Neural progenitor cell (in vitro differentiated cells): Measurements from ENCODE around the gene RGS1. TPM values are rescaled to one million over a fixed set of nuclear protein-coding genes. Genes with fewer than 3 reads are reported as not detected.

ENCODE experiments used
- DNase-seq: peaks from one replicate; pipeline ENCODE4 v3.0.0-alpha.2; 2016; ENCODE audit warnings: low spot score
- H2AFZ ChIP-seq: fragments of 200-600 bp; sonication (generic); replicated peaks from 2 replicates; pipeline ENCODE4 v1.6.1; 2016; ENCODE audit warnings: antibody characterized with exemption
- H3F3A ChIP-seq: fragments of 200-600 bp; sonication (generic); 2 replicates; pipeline ENCODE4 v1.6.1; 2016; ENCODE audit warnings: antibody characterized with exemption, low read depth
- H3K27ac ChIP-seq: fragments of 200-600 bp; sonication (generic); 2 replicates; pipeline ENCODE4 v1.5.1; 2016; ENCODE audit warnings: mild to moderate bottlenecking
- H3K27me3 ChIP-seq: fragments of 200-600 bp; sonication (generic); 2 replicates; pipeline ENCODE4 v1.6.1; 2016; ENCODE audit warnings: mild to moderate bottlenecking, moderate library complexity
- H3K36me3 ChIP-seq: fragments of 200-600 bp; sonication (generic); 2 replicates; pipeline ENCODE4 v1.5.1; 2016
- H3K4me1 ChIP-seq: fragments of 200-600 bp; sonication (generic); 2 replicates; pipeline ENCODE4 v1.6.1; 2016; ENCODE audit warnings: mixed run types
- H3K4me2 ChIP-seq: fragments of 200-600 bp; sonication (generic); 2 replicates; pipeline ENCODE4 v1.6.1; 2016
- H3K4me3 ChIP-seq: fragments of 200-600 bp; sonication (generic); 2 replicates; pipeline ENCODE4 v1.5.1; 2016
- H3K79me2 ChIP-seq: fragments of 200-600 bp; sonication (generic); 2 replicates; pipeline ENCODE4 v1.6.1; 2016; ENCODE audit warnings: low read depth
- H3K9ac ChIP-seq: fragments of 200-600 bp; sonication (generic); 2 replicates; pipeline ENCODE4 v1.6.1; 2016
- H3K9me3 ChIP-seq: fragments of 200-600 bp; sonication (generic); 2 replicates; pipeline ENCODE4 v1.5.1; 2016; ENCODE audit warnings: low read depth
- H4K20me1 ChIP-seq: fragments of 200-600 bp; sonication (generic); 2 replicates; pipeline ENCODE4 v1.6.1; 2016; ENCODE audit warnings: low read depth
- H3K27ac Mint-ChIP-seq: 3 replicates; pipeline ENCODE4 v1.8.0; 2021; ENCODE audit warnings: mixed read lengths
- H3K27me3 Mint-ChIP-seq: 2 replicates; pipeline ENCODE4 v1.8.0; 2022; ENCODE audit warnings: low read depth, mild to moderate bottlenecking, inconsistent platforms, moderate library complexity, mixed read lengths; ENCODE audit not compliant: insufficient read depth
- H3K36me3 Mint-ChIP-seq: 3 replicates; pipeline ENCODE4 v1.8.0; 2021; ENCODE audit warnings: mixed read lengths
- H3K4me1 Mint-ChIP-seq: 3 replicates; pipeline ENCODE4 v1.8.0; 2021; ENCODE audit warnings: mixed read lengths
- H3K4me3 Mint-ChIP-seq: 3 replicates; pipeline ENCODE4 v1.8.0; 2021; ENCODE audit warnings: mild to moderate bottlenecking, moderate library complexity, mixed read lengths
- H3K9me3 Mint-ChIP-seq: 3 replicates; pipeline ENCODE4 v1.8.0; 2020; ENCODE audit warnings: mixed read lengths
- EZH2 ChIP-seq: fragments of 200-600 bp; sonication (generic); IDR thresholded peaks from 2 replicates; pipeline ENCODE4 v1.6.1; 2017; ENCODE audit warnings: antibody characterized with exemption, mild to moderate bottlenecking, moderate library complexity
- EZH2phosphoT487 ChIP-seq: fragments of 200-600 bp; sonication (generic); IDR thresholded peaks from 2 replicates; pipeline ENCODE4 v1.6.1; 2017; ENCODE audit warnings: antibody characterized with exemption
- total RNA-seq: library from RNA; depleted of rRNA; stranded (reverse); fragments of >200 nt; gene quantifications from 2 replicates; pipeline ENCODE4 v1.2.3, GENCODE V29; 2015; ENCODE audit warnings: low replicate concordance
- TF ChIP-seq, protein P1 (sequence below): fragments of 200-600 bp; sonication (generic); IDR thresholded peaks from 2 replicates; pipeline ENCODE4 v1.5.1; 2017; ENCODE audit warnings: antibody characterized with exemption, mild to moderate bottlenecking

Gene RGS1
- total RNA-seq, 1 donor from 2014 or later = not detected

DNA sequence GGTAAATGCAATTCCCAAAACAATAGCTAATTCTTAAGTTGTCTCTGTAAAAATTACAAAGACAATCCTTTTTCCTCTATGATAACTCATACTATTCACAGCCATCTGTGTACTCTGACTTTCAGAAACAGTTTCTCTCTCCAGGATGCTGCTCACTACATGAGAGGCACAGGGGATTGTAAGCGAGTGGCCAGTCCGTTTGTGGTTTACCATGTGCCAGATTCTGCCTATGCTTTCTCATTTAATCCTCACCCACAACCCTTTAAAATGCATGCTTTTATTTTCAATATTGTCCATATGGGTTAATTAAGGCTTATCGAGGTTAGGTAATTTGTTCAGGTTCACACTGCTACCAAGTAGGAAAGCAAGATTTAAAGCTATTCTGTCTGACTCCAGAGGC lies 23.0 kb downstream of the RGS1 start:
- Histone ChIP-seq H3K36me3 (no peaks in the 10 kb centered on the region), H3K4me1 (no peaks in the 10 kb centered on the region), H3K4me2 (no peak overlapping the region), H3F3A (no peaks in the 10 kb centered on the region), H4K20me1 (no peaks in the 10 kb centered on the region), H3K27me3 (no peaks in the 10 kb centered on the region), H2AFZ (peak overlapping the region; percentile 12), H3K27ac (no peak overlapping the region), H3K79me2 (no peaks in the 10 kb centered on the region), H3K9ac (no peak overlapping the region), H3K9me3 (no peaks in the 10 kb centered on the region), H3K4me3 (no peak overlapping the region)
- Mint-ChIP-seq H3K27ac (no peak overlapping the region), H3K4me3 (no peak overlapping the region), H3K36me3 (no peaks in the 10 kb centered on the region), H3K27me3 (no peaks in the 10 kb centered on the region), H3K9me3 (no peaks in the 10 kb centered on the region), H3K4me1 (no peaks in the 10 kb centered on the region)
- no peak for DNase-seq
- TF ChIP-seq, protein P1, sequence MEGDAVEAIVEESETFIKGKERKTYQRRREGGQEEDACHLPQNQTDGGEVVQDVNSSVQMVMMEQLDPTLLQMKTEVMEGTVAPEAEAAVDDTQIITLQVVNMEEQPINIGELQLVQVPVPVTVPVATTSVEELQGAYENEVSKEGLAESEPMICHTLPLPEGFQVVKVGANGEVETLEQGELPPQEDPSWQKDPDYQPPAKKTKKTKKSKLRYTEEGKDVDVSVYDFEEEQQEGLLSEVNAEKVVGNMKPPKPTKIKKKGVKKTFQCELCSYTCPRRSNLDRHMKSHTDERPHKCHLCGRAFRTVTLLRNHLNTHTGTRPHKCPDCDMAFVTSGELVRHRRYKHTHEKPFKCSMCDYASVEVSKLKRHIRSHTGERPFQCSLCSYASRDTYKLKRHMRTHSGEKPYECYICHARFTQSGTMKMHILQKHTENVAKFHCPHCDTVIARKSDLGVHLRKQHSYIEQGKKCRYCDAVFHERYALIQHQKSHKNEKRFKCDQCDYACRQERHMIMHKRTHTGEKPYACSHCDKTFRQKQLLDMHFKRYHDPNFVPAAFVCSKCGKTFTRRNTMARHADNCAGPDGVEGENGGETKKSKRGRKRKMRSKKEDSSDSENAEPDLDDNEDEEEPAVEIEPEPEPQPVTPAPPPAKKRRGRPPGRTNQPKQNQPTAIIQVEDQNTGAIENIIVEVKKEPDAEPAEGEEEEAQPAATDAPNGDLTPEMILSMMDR = no peak
- no peak for TF ChIP-seq EZH2phosphoT487
- no peak for TF ChIP-seq EZH2

DNA sequence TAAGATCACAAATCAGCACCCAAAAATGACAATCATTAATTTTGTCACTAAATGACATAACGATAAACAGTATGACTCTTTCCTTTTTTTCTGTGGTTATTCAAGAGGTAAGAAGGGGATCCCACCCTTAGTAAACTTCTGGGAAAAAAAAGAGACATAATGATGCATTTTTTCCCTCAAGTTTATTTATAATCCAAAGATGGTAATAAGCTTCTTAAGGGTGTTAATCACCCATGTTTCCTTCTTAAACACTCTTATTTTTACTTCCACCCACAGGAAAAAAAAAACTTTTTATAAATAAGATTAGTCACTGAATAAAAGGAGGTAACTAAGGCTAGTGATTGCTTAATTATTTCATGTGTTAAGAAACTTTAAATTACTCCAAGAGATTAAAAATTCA lies 24.7 kb downstream of the RGS1 start:
- no peaks in the 10 kb centered on the region for H3K9me3 Mint-ChIP-seq
- DNase-seq = no peak
- no peaks in the 10 kb centered on the region for H3K4me1 Mint-ChIP-seq
- Histone ChIP-seq H3K27me3 (no peaks in the 10 kb centered on the region), H3K4me3 (no peak overlapping the region), H3K36me3 (no peaks in the 10 kb centered on the region), H3K27ac (no peak overlapping the region), H2AFZ (no peak overlapping the region), H3K4me2 (no peak overlapping the region), H4K20me1 (no peaks in the 10 kb centered on the region), H3K9ac (no peak overlapping the region), H3F3A (no peaks in the 10 kb centered on the region), H3K9me3 (no peaks in the 10 kb centered on the region), H3K4me1 (no peaks in the 10 kb centered on the region), H3K79me2 (no peaks in the 10 kb centered on the region)
- no peak overlapping the region for H3K27ac Mint-ChIP-seq
- no peak overlapping the region for H3K4me3 Mint-ChIP-seq
- no peaks in the 10 kb centered on the region for H3K36me3 Mint-ChIP-seq
- no peaks in the 10 kb centered on the region for H3K27me3 Mint-ChIP-seq
- TF ChIP-seq EZH2 (no peak), EZH2phosphoT487 (no peak)
- TF ChIP-seq, protein P1 = no peak

DNA sequence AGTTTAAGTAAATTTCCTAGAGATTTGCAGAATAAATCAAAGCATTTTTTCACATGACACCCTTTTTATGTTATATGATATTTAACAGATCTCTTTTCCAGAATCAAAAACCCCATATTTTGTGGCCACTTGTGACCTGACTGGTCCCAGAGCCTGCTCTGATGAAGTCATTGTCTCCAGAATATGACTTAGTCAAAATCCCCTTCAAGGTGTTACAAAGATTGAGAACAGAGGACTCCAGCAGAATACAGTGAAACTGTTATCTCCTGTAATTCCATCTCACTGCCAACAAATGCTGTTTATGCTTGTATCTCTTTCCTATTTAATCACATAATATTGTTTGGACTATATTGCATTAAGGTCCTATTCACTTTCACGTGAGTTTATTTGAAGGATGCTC lies 25.6 kb downstream of the RGS1 start:
- Histone ChIP-seq H3F3A (no peaks in the 10 kb centered on the region), H3K27ac (no peak overlapping the region), H3K4me1 (no peaks in the 10 kb centered on the region), H2AFZ (no peak overlapping the region), H4K20me1 (no peaks in the 10 kb centered on the region), H3K79me2 (no peaks in the 10 kb centered on the region), H3K9ac (no peak overlapping the region), H3K9me3 (no peaks in the 10 kb centered on the region), H3K4me3 (no peak overlapping the region), H3K36me3 (no peaks in the 10 kb centered on the region), H3K27me3 (no peaks in the 10 kb centered on the region), H3K4me2 (no peak overlapping the region)
- no peak overlapping the region for H3K27ac Mint-ChIP-seq
- no peaks in the 10 kb centered on the region for H3K36me3 Mint-ChIP-seq
- TF ChIP-seq EZH2 (no peak), EZH2phosphoT487 (no peak)
- TF ChIP-seq, protein P1 = no peak
- no peak overlapping the region for H3K4me3 Mint-ChIP-seq
- DNase-seq = no peak
- no peaks in the 10 kb centered on the region for H3K9me3 Mint-ChIP-seq
- H3K4me1 Mint-ChIP-seq = no peaks in the 10 kb centered on the region
- H3K27me3 Mint-ChIP-seq = no peaks in the 10 kb centered on the region
